Measurements from ENCODE around the gene BICC1. TPM values are rescaled to one million over a fixed set of nuclear protein-coding genes. Genes with fewer than 3 reads are reported as not detected.

BICC1 gene
- total and polyA plus RNA-seq, 2 donors (not counting 1 experiment from before 2014, with no cell fraction given) = not detected

GRCh38 chr10:58844680-58845079 is 332.0 kb downstream of the BICC1 start:
- Mint-ChIP-seq H3K9me3 (ENCODE audit: insufficient read depth) (peaks cover 2% of the 10 kb centered on the region), H3K4me3 (no peak overlapping the region), H3K27ac (no peak overlapping the region), H3K4me1 (no peaks in the 10 kb centered on the region), H3K27me3 (no peaks in the 10 kb centered on the region)
- Histone ChIP-seq H3K9me3 (ENCODE audit: control extremely low read depth in 1 of 3, control insufficient read depth in 2 of 3, insufficient read depth in 1 of 3, low read length in 2 of 3) (no peaks in the 10 kb centered on the region), H2AFZ (ENCODE audit: insufficient read depth, low read depth, low read length, poor library complexity, severe bottlenecking) (no peak overlapping the region), H3K9ac (ENCODE audit: low read length) (no peak overlapping the region), H3K36me3 (replicated peaks in 1 of 2; ENCODE audit: control extremely low read depth in 1 of 2, control insufficient read depth in 1 of 2, extremely low read depth in 1 of 2, insufficient read depth in 2 of 2, low read length in 1 of 2) (no peaks in the 10 kb centered on the region), H3K27ac (ENCODE audit: low read length in 2 of 2) (no peak overlapping the region), H4K20me1 (ENCODE audit: control insufficient read depth, insufficient read depth, low read length, poor library complexity, severe bottlenecking) (no peaks in the 10 kb centered on the region), H3K4me1 (ENCODE audit: control insufficient read depth in 2 of 2, insufficient read depth in 2 of 2, low read length in 2 of 2) (no peaks in the 10 kb centered on the region), H3K4me2 (replicated peaks; ENCODE audit: low read depth, low read length, poor library complexity, severe bottlenecking) (no peak overlapping the region), H3K27me3 (replicated peaks in 1 of 4; ENCODE audit: control extremely low read depth in 1 of 4, control insufficient read depth in 3 of 4, insufficient read depth in 4 of 4, low read length in 3 of 4) (no peaks in the 10 kb centered on the region), H3K4me3 (ENCODE audit: control extremely low read depth in 1 of 5, extremely low read depth in 1 of 5, insufficient read depth in 1 of 5, low read depth in 2 of 5, low read length in 4 of 5) (no peak overlapping the region), H3K79me2 (ENCODE audit: control insufficient read depth, insufficient read depth, low read length) (no peaks in the 10 kb centered on the region)
- ChIA-PET CTCF (no interaction called here), POLR2A (no interaction called here)
- TF ChIP-seq CTCF (IDR thresholded peaks at IDR 0.05) = no peak
- no peak for TF ChIP-seq EZH2 (IDR thresholded peaks at IDR 0.05; ENCODE audit: borderline replicate concordance, insufficient read depth, low read depth, low read length, poor library complexity, severe bottlenecking)
- 66% methylated on average over 3 of the region's 3 CpGs for WGBS (ENCODE audit: insufficient coverage)
- DNase-seq (no peak), ATAC-seq (ENCODE audit: low read depth) (no peak)
- intact Hi-C loops (cut with micrococcal nuclease) = no loop called here

- no peaks in the 10 kb centered on the region for H3K27me3 Mint-ChIP-seq
- ATAC-seq (ENCODE audit: low read depth) (no peak), DNase-seq (no peak)
- Histone ChIP-seq H3K27ac (ENCODE audit: low read length in 2 of 2) (no peak overlapping the region), H4K20me1 (ENCODE audit: control insufficient read depth, insufficient read depth, low read length, poor library complexity, severe bottlenecking) (no peaks in the 10 kb centered on the region), H3K9ac (ENCODE audit: low read length) (no peak overlapping the region), H3K4me3 (ENCODE audit: control extremely low read depth in 1 of 5, extremely low read depth in 1 of 5, insufficient read depth in 1 of 5, low read depth in 2 of 5, low read length in 4 of 5) (no peak overlapping the region), H3K4me1 (ENCODE audit: control insufficient read depth in 2 of 2, insufficient read depth in 2 of 2, low read length in 2 of 2) (no peaks in the 10 kb centered on the region), H3K79me2 (ENCODE audit: control insufficient read depth, insufficient read depth, low read length) (no peaks in the 10 kb centered on the region), H2AFZ (ENCODE audit: insufficient read depth, low read depth, low read length, poor library complexity, severe bottlenecking) (no peak overlapping the region), H3K27me3 (replicated peaks in 1 of 4; ENCODE audit: control extremely low read depth in 1 of 4, control insufficient read depth in 3 of 4, insufficient read depth in 4 of 4, low read length in 3 of 4) (no peaks in the 10 kb centered on the region), H3K4me2 (replicated peaks; ENCODE audit: low read depth, low read length, poor library complexity, severe bottlenecking) (no peak overlapping the region), H3K36me3 (replicated peaks in 1 of 2; ENCODE audit: control extremely low read depth in 1 of 2, control insufficient read depth in 1 of 2, extremely low read depth in 1 of 2, insufficient read depth in 2 of 2, low read length in 1 of 2) (no peaks in the 10 kb centered on the region), H3K9me3 (ENCODE audit: control extremely low read depth in 1 of 3, control insufficient read depth in 2 of 3, insufficient read depth in 1 of 3, low read length in 2 of 3) (peaks cover 0 to 3% (median 0%) of the 10 kb centered on the region in 3 donors)
- H3K9me3 Mint-ChIP-seq (ENCODE audit: insufficient read depth) = peaks cover 2% of the 10 kb centered on the region
- no peak overlapping the region for H3K27ac Mint-ChIP-seq
- intact Hi-C loops (cut with micrococcal nuclease) = no loop called here
- ChIA-PET POLR2A (no interaction called here), CTCF (no interaction called here)
- H3K4me1 Mint-ChIP-seq = no peaks in the 10 kb centered on the region
- TF ChIP-seq EZH2 (IDR thresholded peaks at IDR 0.05; ENCODE audit: borderline replicate concordance, insufficient read depth, low read depth, low read length, poor library complexity, severe bottlenecking) = no peak
- no peak for TF ChIP-seq CTCF (IDR thresholded peaks at IDR 0.05)
- H3K4me3 Mint-ChIP-seq = no peak overlapping the region
- 69% methylated on average over 3 of the region's 3 CpGs for WGBS (ENCODE audit: insufficient coverage)
Measured at GRCh38 chr10:58846856-58847255, 334.2 kb downstream of the BICC1 start.

Measured in B cell (primary cell).